RKO (cell line): ENCODE results near the gene BCKDK.
"Not testable (repeated sequence)": the region's sequence is repeated elsewhere in the genome, so short reads cannot be mapped to it uniquely, and the experiment has no call there.

ENCODE experiments used
- DNase-seq: peaks from one replicate; pipeline ENCODE4 v3.0.0-alpha.2; 2016; ENCODE audit warnings: low spot score

The BCKDK gene

GRCh38 chr16:31142109-31143010 lies 34.2 kb downstream of the BCKDK start:
- peak; percentile 98 for DNase-seq

- DNase-seq = no peak
Observed at GRCh38 chr16:31143011-31143693, 35.0 kb downstream of the BCKDK start.

DNA sequence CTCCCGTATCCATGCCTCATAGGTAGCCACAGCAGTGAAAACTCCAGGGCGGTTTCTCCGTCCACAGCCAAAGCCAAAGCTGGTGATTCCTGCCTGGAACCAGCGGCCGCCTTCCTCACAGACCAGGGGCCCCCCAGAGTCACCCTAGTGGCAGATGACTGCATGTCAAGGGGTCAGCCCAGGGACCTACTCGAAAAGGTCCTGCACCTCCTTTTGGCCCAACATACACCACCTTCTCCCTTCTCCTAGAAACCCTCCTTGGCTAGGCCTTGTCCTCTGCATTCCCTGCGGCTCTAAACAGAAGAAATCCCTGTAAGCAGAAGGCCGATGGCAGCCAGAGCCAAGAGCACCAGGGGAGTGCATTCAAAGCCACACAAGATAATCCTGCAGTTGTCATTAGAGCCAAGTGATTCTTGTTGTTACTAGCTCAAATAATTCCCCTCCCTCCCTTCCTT lies 35.5 kb downstream of the BCKDK start:
- no peak for DNase-seq

GRCh38 chr16:31144418-31144817 lies 36.2 kb downstream of the BCKDK start:
- not testable (repeated sequence) for DNase-seq

DNA sequence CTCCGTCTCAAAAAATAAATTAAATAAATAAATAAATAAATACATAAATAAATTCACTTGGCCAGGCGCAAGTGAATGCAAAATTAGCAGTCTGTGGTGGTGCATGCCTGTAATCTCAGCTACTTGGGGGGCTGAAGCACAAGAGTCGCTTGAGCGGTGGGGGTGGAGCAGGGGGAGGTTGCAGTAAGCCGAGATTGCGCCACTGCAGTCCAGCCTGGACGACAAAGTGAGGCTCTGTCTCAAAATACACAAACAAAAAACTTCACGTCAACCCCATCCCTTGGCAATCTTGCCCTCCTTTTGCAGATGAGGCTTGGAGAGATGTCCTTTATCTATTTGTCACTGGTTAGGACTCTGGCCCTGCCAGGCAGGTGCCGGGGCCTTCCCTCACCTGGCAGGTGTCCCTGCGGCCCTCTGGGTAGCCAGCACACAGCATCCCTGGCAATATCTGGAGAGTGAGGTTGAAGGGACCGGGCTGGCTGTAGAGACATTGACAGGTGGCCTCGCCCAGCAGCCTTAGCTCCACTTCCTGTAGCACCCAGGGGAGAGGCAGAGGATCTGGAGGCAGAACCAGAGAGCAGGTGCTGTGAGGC lies 37.3 kb downstream of the BCKDK start:
- no peak for DNase-seq

DNA sequence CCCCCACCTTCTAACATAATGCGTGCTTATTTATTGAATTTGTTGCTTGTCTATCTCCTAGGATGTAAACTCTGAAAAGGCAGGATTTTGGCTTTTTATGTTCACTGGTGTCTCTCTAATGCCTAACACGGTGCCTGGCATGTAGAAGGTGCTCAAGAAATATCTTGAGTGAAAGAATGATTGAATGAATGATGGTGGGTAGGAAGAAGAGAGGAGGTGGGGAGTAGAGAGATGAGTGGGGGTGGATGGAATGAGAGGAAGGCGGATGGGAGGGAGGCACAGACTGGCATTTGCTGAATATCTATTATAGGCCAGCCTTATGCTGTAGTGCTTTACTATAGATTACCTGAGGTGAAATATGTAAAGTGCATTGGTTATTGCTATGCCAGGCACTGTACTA lies 39.4 kb downstream of the BCKDK start:
- no peak for DNase-seq

DNA sequence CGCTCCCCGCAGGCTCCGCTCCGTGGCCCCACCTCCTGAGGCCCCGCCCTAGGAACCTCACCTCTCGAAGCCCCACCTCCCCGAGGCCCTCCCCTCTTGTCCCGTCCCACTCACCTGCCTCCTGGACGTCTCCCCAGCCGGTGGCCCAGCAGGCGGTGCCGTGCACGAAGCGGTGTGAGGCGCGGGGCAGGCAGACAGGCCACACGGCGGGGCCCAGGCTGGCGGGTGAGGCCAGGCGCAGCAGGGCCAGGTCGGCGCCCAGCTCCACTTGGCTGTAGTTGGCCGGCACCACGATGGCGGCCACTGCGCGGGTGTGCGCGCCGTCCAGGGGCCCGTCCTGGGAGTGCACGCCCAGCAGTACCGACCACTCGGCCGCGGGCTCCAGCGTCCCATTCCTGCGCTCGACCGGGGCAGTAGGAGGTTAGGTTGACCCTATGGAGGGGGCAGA lies 40.1 kb downstream of the BCKDK start:
- DNase-seq = no peak

DNA sequence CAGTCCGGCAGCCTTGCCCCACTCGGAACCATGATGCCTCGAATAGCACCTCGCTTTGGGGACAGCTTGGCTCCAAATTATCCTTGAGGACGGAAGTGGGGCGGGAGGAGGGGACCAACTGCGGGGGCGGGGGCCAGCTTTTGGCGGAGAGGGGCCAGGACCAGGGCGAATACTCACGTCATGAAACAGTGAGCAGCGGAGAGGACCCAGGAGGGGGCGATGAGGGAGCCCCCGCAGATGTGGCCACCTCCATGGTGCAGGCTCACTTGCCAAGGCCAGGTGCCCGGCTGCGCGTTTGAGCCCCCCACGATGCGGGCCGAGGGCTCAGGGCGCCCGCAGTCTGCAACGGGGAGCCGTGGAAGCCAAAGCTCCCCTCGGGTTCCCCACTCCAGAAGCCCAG lies 40.7 kb downstream of the BCKDK start:
- DNase-seq = no peak

GRCh38 chr16:31149332-31149731 lies 41.1 kb downstream of the BCKDK start:
- DNase-seq = no peak

DNA sequence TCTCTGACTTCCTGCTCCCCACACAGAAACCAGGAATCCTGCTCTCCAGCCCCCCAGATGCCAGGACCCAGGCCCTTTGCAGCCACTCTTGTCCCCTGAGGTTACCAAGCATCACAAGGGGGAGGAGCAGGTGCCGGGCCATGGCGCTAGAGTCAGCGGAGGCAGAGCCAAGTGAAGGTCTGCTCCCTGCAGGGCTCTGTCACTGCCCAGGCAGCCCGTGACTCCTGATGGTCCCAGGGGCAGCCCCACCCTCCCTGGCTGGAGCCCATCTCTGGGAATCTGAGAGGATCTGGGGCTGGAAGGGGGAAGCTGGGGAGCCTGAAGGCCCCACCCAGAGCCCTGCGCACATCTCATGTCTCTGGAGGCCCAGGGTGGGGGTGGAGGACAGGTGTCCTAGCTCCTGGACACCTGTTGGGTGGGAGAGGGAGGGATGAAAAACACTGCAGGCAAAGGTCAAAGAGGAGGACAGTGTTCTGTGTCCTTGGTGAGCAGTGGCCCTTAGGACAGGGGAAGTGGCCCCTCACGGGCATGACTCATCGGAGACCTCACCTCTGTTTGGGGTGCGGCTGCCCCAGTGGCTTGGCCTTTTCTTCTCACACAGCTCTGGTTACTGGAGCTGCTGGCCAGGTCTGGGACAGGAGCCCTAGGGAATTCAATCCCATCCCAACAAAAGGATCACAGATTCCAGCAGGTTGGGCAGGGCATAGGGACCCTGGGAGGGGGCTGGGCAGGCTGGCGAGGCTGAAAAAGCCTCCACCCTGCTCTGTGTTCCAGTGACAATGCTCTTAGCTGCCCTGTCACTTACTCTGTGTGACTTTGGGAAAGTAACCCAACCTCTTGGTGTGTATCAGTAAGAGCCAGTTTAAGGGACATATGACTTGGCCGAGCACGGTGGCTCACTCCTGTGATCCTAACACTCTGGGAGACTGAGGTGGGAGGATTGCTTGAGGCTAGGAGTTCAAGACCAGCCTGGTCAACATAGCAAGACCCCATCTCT lies 42.0 kb downstream of the BCKDK start, which contains the start of gene PRSS36:
TSS of gene PRSS36 (minus strand) at position 173 of the 997 bp plus-strand sequence. CDS start at position 142, 31 bp downstream.
- no peak for DNase-seq

DNA sequence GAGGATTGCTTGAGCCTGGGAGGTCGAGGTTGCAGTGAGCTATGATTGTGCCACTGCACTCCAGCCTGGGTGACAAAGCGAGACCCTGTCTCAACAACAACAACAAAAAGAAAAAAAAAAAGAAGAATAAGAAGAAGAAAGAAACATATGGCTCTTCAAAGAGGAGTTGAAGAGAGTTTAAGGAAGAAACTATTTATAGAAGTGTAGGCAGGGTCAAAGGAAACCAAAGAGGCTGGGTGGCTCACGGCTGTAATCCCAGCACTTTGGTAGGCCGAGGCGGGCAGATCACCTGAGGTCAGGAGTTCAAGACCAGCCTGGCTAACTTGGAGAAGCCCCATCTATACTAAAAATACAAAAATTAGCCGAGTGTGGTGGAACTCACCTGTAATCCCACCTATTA lies 42.8 kb downstream of the BCKDK start:
- DNase-seq = not testable (repeated sequence)

GRCh38 chr16:31157136-31157535 lies 49.0 kb downstream of the BCKDK start:
- no peak for DNase-seq
